Breast epithelium (tissue), 3 donors: Measurements from ENCODE around the gene TRIM46.

ENCODE experiments used
- POLR2A ChIP-seq: fragments of 450-650 bp; IDR thresholded peaks from one replicate; pipeline ENCODE4 v1.6.1; 2016; ENCODE audit warnings: antibody characterized with exemption, mild to moderate bottlenecking, moderate library complexity
- TF ChIP-seq, protein P1 (sequence below), 3 donors: fragments of 450-650 bp; IDR thresholded peaks; one replicate each; pipeline ENCODE4 v1.5.1; 2016 to 2017; ENCODE audit warnings: antibody characterized with exemption in 3 of 3, mild to moderate bottlenecking in 3 of 3, moderate library complexity in 3 of 3

DNA sequence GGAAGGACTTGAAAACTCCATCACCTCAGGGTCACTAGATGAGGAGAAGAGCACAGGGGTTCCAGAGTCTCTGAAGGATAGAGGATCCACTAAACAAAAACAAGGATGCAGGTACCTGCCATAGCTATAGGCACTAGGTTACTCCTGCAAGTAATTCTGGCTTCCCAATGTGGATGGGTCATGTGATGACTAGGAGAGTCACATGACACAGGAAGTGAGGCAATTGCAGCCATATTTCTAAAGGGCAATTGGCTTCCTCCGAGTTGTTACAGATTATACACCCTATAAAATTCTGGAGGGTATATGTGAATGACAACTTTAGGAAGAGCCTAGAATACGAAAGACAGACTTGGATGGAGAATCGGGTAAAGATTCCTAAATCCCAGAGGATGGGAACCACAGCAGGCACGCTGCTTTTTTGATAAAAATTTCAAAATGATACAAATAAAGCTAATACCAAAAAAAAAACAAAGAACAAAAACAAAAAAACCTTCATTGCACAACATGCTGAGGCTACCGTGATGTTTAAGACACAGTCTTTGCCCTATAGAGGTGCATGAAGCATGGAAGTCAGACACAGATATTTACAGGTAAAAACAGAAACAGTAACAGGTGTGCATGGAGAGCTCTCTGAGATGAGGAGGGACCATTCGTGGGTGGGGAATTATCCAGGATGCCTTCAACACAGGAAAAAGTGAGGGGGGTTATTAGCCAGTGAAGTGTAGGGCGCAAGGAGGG lies 45.4 kb downstream of the TRIM46 start:
- TF ChIP-seq POLR2A: no peak
- TF ChIP-seq, protein P1, sequence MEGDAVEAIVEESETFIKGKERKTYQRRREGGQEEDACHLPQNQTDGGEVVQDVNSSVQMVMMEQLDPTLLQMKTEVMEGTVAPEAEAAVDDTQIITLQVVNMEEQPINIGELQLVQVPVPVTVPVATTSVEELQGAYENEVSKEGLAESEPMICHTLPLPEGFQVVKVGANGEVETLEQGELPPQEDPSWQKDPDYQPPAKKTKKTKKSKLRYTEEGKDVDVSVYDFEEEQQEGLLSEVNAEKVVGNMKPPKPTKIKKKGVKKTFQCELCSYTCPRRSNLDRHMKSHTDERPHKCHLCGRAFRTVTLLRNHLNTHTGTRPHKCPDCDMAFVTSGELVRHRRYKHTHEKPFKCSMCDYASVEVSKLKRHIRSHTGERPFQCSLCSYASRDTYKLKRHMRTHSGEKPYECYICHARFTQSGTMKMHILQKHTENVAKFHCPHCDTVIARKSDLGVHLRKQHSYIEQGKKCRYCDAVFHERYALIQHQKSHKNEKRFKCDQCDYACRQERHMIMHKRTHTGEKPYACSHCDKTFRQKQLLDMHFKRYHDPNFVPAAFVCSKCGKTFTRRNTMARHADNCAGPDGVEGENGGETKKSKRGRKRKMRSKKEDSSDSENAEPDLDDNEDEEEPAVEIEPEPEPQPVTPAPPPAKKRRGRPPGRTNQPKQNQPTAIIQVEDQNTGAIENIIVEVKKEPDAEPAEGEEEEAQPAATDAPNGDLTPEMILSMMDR (IDR thresholded peaks at IDR 0.05): no peak
